Retinal pigment epithelial cell (primary cell): ENCODE data around the gene C1QTNF12.

Source experiments
- DNase-seq: peaks from one replicate; pipeline ENCODE4 v3.0.0-alpha.2; 2010; ENCODE audit warnings: low read depth
- H3K4me3 ChIP-seq: 2 replicates; pipeline ENCODE4 v1.5.1; 2011; ENCODE audit warnings: mild to moderate bottlenecking, low read length, control low read depth, moderate library complexity
- TF ChIP-seq, protein P1 (sequence below): conservative IDR thresholded peaks from 2 replicates; pipeline ENCODE4 v1.5.1; 2011; ENCODE audit warnings: low read depth, low read length, control low read depth, inconsistent platforms

The C1QTNF12 gene, protein sequence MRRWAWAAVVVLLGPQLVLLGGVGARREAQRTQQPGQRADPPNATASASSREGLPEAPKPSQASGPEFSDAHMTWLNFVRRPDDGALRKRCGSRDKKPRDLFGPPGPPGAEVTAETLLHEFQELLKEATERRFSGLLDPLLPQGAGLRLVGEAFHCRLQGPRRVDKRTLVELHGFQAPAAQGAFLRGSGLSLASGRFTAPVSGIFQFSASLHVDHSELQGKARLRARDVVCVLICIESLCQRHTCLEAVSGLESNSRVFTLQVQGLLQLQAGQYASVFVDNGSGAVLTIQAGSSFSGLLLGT

DNA sequence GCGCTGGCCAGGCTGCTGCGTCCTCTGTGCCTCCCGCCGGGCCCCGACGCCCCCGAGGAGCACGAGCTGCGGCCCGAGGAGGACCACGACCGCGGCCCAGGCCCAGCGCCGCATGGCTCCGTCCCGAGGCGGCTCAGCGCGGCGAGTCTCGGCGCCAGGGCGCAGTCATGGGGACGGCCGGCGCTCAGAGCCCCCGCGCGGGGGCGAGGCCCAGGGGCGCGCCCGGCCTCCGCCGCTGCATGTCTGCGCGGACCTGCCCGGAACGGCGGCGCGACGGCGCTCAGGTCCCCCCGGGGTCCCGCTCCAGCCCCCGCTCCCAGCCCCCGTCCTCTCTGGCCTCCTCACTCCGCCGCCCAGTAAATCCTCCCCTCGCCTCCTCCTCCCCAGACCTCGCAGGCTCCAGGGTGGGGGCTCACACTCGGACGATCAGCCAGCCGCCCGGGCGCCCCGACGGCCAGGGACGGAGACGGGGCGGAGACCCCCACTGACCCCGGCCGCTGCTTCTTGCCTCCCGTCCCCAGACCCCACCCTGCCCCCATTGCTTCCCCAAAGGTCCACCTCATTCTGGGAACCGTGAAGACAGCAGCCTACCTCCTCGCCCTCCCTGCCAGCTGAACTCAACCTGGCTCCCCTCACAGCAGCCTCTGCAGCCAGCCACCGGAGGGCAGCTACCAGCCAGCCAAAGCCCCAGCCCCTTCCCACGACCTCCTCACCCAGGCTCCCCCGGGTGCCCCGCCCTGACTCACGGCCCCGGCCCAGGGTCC lies at the start of gene C1QTNF12:
TSS of gene C1QTNF12 (minus strand) at position 146 of the 764 bp plus-strand sequence. CDS start at position 114, 32 bp downstream.
- no peak within 1 kb of the TSS for H3K4me3 ChIP-seq
- TF ChIP-seq, protein P1, sequence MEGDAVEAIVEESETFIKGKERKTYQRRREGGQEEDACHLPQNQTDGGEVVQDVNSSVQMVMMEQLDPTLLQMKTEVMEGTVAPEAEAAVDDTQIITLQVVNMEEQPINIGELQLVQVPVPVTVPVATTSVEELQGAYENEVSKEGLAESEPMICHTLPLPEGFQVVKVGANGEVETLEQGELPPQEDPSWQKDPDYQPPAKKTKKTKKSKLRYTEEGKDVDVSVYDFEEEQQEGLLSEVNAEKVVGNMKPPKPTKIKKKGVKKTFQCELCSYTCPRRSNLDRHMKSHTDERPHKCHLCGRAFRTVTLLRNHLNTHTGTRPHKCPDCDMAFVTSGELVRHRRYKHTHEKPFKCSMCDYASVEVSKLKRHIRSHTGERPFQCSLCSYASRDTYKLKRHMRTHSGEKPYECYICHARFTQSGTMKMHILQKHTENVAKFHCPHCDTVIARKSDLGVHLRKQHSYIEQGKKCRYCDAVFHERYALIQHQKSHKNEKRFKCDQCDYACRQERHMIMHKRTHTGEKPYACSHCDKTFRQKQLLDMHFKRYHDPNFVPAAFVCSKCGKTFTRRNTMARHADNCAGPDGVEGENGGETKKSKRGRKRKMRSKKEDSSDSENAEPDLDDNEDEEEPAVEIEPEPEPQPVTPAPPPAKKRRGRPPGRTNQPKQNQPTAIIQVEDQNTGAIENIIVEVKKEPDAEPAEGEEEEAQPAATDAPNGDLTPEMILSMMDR, result no peak
- DNase-seq, result no peak

DNA sequence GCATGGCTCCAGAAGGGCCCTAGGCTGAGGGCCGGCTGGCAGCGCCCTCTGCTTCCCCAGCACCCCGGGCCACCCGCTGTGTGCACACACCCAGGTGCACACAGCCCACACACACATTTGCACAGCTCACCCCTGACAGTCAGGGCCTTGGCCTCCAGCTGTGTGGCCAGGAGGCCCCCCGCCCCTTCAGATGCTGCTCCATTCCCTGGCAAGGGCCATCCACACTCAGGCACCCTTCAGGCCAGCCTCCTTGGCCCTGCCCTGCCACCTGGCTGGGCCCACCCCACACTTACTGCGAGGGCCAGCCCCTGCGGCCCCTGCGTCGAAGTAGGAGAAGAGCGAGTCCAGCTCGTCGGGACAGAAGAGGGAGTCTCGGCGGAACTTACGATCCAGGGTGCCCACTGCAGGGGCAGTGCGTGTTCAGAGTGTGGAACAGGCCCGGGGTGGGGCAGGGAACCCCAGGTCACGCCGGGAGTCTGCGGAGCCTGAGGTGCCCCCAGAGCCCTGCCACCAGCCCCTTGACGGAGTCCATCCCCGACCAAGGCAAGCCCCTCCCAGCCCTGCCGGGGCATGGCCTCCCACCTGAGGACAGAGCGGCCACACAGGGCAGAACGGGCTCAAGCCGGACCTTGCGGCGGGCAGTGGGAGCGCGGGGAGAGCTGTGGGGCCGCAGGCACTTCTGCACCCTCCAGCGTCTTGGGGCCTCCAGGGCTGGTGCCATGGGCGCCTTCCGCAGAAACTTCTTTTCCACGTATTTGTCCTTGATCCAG lies 48.8 kb upstream of the C1QTNF12 start:
- no peak overlapping the region for H3K4me3 ChIP-seq
- TF ChIP-seq, protein P1, result no peak
- DNase-seq, result no peak

DNA sequence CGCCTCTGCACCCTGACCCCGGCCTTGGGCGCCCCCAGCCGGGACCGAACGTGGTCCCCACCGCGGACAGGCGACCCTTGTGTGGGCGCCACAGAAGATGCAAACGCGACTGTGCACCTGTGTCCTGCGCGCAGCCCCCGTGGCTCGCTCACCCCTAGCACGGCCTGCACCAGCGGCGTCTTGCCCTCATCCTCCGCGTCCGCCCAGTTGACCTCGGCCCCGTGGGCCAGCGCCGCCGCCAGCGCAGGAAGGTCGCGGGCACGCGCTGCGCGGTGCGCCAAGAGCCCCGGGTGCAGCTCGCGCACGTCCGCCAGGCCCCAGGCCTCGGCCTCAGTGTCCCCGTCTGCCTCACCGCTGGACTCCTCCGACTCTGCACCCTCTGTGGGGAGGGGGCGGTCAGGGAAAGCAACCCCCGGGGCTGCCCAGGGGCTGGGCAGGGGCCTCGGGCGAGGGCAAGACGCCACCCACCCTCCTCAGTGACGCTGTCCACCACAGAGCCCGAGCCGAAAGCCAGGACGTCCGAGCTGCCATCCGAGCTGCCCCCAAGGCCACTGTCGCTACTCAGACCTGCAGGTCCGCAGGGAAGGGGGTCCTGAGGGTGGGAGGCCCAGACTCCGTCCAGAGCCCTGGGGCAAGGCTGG lies 47.8 kb upstream of the C1QTNF12 start:
- no peak for DNase-seq
- TF ChIP-seq, protein P1, result no peak
- H3K4me3 ChIP-seq, result no peak overlapping the region

DNA sequence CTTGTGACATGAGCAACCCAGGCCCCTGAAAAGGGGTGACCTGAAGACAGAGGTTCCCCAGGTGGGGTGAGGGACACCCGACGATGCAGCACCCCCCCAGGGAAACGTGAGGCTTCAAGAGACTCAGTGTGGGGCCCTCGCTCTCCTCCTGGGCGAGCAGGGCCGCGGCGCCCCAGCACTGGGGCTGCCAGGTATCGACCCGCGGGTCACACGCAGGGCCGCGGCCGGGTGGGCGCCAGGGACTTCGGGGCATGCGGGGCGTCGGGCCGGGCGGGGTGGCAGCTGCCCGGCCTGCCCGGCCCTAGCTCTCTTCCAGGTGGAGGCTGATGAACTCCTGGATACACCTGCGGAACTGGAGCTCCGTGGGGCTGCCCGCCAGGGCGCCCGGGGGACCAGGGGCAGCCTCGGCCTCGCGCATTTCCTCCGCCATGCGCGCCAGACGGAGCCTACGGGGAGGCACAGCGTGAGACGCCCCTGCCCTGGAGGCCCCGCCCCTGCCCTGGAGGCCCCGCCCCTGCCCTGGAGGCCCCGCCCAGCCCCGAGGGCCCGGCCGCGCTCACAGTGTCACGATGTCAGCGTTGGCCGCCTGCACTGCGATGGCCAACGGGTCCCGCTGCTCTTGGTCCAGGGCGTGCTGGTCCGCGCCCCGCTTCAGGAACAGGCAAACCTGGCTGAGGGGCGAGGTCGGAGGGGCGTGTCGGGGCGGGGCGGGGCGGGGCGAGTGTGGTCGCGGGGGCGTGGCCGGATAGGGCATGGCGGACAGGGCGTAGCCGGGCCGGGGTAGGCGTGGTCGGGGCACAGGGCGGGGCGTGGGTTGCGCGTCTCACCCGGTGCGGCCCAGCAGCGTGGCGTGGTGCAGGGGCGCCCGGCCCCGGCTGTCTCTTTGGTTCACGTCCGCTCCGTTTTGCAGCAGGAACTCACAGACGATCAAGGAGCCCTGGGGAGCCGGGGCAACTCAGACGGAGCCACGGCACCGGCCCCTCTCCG lies 47.0 kb upstream of the C1QTNF12 start:
- TF ChIP-seq, protein P1, result no peak
- no peak for DNase-seq
- no peak overlapping the region for H3K4me3 ChIP-seq

DNA sequence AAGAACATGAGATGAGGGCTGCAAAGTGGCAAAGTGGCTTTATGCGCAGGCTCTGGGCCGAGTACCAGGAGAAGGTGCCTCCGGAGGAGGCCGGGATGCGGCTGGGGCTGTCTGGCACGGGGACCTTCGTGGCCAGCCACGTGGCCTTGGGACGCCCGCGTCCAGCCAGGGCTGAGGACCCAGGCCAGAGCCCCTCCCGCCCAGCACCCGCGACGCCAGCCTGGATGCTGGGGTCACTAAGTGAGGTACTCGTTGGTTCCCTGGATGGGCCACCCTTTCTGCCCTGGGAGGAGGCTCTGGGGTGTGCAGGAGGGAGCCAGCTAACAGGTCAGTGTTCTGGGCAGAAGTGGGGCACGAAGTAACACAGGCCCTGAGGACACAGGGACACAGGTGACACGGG lies 46.3 kb upstream of the C1QTNF12 start:
- no peak overlapping the region for H3K4me3 ChIP-seq
- TF ChIP-seq, protein P1, result no peak
- DNase-seq, result no peak

DNA sequence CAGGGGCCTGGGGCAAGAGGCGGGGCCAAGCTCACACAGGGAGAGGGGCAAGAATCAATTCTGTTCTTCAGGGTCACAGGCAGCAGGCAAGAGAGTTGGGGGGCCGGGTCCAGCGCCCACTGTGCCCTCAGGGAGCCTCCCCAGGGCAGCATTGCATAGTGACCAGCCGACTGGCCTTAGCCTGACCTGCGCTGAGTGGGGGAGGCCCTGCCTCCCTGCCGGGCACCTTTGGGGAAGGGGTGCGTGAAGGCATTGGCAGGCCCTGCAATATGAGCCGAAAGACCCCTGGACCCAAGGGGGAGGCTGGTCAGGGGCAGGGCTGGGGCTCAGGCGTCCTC lies 45.9 kb upstream of the C1QTNF12 start:
- H3K4me3 ChIP-seq, result no peak overlapping the region
- TF ChIP-seq, protein P1, result no peak
- DNase-seq, result no peak
